HepG2 (cell line): ENCODE measurements around the gene PROX1. TPM values are rescaled to one million over a fixed set of nuclear protein-coding genes. Genes with fewer than 3 reads are reported as not detected.

Experiments
- ELF1 ChIP-seq: sonication (generic); formaldehyde crosslinking; IDR thresholded peaks from 2 replicates; pipeline ENCODE4 v1.4.0; 2020; ENCODE audit warnings: missing genetic modification reagents
- ETV6 ChIP-seq: sonication (generic); formaldehyde crosslinking; conservative IDR thresholded peaks from 2 replicates; pipeline ENCODE4 v1.4.0; 2020; ENCODE audit warnings: missing genetic modification reagents
- KMT2A ChIP-seq: sonication (generic); formaldehyde crosslinking; IDR thresholded peaks from 2 replicates; pipeline ENCODE4 v1.4.0; 2020; ENCODE audit warnings: missing genetic modification reagents
- PLRG1 ChIP-seq: fragments of 450-650 bp; conservative IDR thresholded peaks from 2 replicates; pipeline ENCODE4 v1.6.1; 2016
- PREB ChIP-seq: sonication (generic); formaldehyde crosslinking; IDR thresholded peaks from 2 replicates; pipeline ENCODE4 v1.4.0; 2020; ENCODE audit warnings: missing genetic modification reagents
- RAD51 ChIP-seq: fragments of 450-650 bp; IDR thresholded peaks from 2 replicates; pipeline ENCODE4 v1.6.1; 2016; ENCODE audit warnings: borderline replicate concordance
- SATB2 ChIP-seq: sonication (generic); formaldehyde crosslinking; IDR thresholded peaks from 2 replicates; pipeline ENCODE4 v1.5.0; 2020; ENCODE audit warnings: missing genetic modification reagents
- XRCC5 ChIP-seq: fragments of 200-400 bp; formaldehyde crosslinking; optimal IDR thresholded peaks from 2 replicates; pipeline ENCODE3; 2017; ENCODE audit warnings: mild to moderate bottlenecking, low read length
- ZBTB44 ChIP-seq: sonication (generic); formaldehyde crosslinking; IDR thresholded peaks from 2 replicates; pipeline ENCODE4 v1.4.0; 2020; ENCODE audit warnings: missing genetic modification reagents
- ZBTB49 ChIP-seq: sonication (generic); formaldehyde crosslinking; IDR thresholded peaks from 2 replicates; pipeline ENCODE4 v1.4.0; 2020; ENCODE audit warnings: missing genetic modification reagents, borderline replicate concordance
- ZFP37 ChIP-seq: sonication (generic); formaldehyde crosslinking; IDR thresholded peaks from 2 replicates; pipeline ENCODE4 v1.4.0; 2020; ENCODE audit warnings: missing genetic modification reagents, borderline replicate concordance
- ZNF12 ChIP-seq: sonication (generic); formaldehyde crosslinking; IDR thresholded peaks from 2 replicates; pipeline ENCODE4 v1.5.0; 2020; ENCODE audit warnings: missing genetic modification reagents
- ZNF18 ChIP-seq: sonication (generic); formaldehyde crosslinking; IDR thresholded peaks from 2 replicates; pipeline ENCODE4 v1.8.0; 2022; ENCODE audit warnings: mild to moderate bottlenecking, missing genetic modification reagents; ENCODE audit not compliant: insufficient replicate concordance
- ZNF530 ChIP-seq: sonication (generic); formaldehyde crosslinking; IDR thresholded peaks from 2 replicates; pipeline ENCODE4 v1.5.0; 2020; ENCODE audit warnings: low read depth, mild to moderate bottlenecking, missing genetic modification reagents
- ZNF550 ChIP-seq: sonication (generic); formaldehyde crosslinking; IDR thresholded peaks from 2 replicates; pipeline ENCODE4 v1.4.0; 2020; ENCODE audit warnings: mild to moderate bottlenecking, missing genetic modification reagents, borderline replicate concordance
- ZNF569 ChIP-seq: sonication (generic); formaldehyde crosslinking; IDR thresholded peaks from 2 replicates; pipeline ENCODE4 v1.5.0; 2020; ENCODE audit warnings: mild to moderate bottlenecking, missing genetic modification reagents, moderate library complexity, borderline replicate concordance
- ZNF646 ChIP-seq: sonication (generic); formaldehyde crosslinking; IDR thresholded peaks from 2 replicates; pipeline ENCODE4 v1.9.0; 2021; ENCODE audit warnings: mild to moderate bottlenecking, missing genetic modification reagents
- polyA plus RNA-seq, 8 experiments: library from polyadenylated mRNA; depleted of rRNA in 3 of 8; stranded (reverse) in 7 of 8; unstranded in 1 of 8; fragments of >200 nt; fragmentation: Illumina TruSeq in 4 of 8; extraction: Trizol in 4 of 8; gene quantifications; 2 replicates each; pipeline versions ENCODE4 v1.2.1 to v1.2.3, GENCODE V29; 2011 to 2016; ENCODE audit warnings: low read depth in 4 of 8, missing spikeins in 1 of 8, mixed read lengths in 1 of 8; ENCODE audit not compliant: insufficient read depth in 1 of 8
- total RNA-seq, 5 experiments: library from RNA; depleted of rRNA; stranded (reverse); fragments of >200 nt; fragmentation: Illumina TruSeq; extraction: Trizol; gene quantifications; 2 replicates each; pipeline ENCODE4 v1.2.3, GENCODE V29; 2016; ENCODE audit warnings: low read depth in 1 of 5

Gene PROX1
- total and polyA plus RNA-seq, 2 of the 13 experiments (the other 11 are each of a cell fraction or from before 2014, with no cell fraction given): 12.3 to 30.2 TPM

- TF ChIP-seq SATB2 (CRISPR knock-in tag) (no peak), RAD51 (no peak), ETV6 (CRISPR knock-in tag) (0 out of 2 replicates have a peak, but pooled peaks have one; percentile 66), PREB (CRISPR knock-in tag) (no peak), ZNF18 (CRISPR knock-in tag) (no peak), ZFP37 (CRISPR knock-in tag) (0 out of 2 replicates have a peak, but pooled peaks have one; percentile 44), ZBTB44 (CRISPR knock-in tag) (no peak), ELF1 (CRISPR knock-in tag) (no peak), ZNF550 (CRISPR knock-in tag) (0 out of 2 replicates have a peak, but pooled peaks have one; percentile 60), ZBTB49 (CRISPR knock-in tag) (no peak), XRCC5 (no peak), PLRG1 (no peak), ZNF530 (no peak), ZNF646 (CRISPR knock-in tag) (peak; percentile 49; the same call in 1 of the 2 replicates), ZNF12 (CRISPR knock-in tag) (no peak), ZNF569 (CRISPR knock-in tag) (no peak), KMT2A (peak; percentile 84; the same call in 1 of the 2 replicates)
These were observed at the start of gene PROX1 (continued) for GRCh38 chr1:213987927-213988506.
